Spleen (tissue), 11 donors: ENCODE measurements around the gene IMPA2. TPM values are rescaled to one million over a fixed set of nuclear protein-coding genes. Genes with fewer than 3 reads are reported as not detected.

Experiments used
- DNase-seq: peaks from one replicate; pipeline ENCODE4 v3.0.0-alpha.2; 2020
- H3K27ac ChIP-seq, 8 donors: fragments of 200-600 bp; sonication (generic) in 7 of 8; 1 replicate in 4 of 8; 2 replicates in 4 of 8; pipeline versions ENCODE4 v1.5.0 to v1.8.0; 2016 to 2021; ENCODE audit warnings: inconsistent platforms in 4 of 8, mild to moderate bottlenecking in 4 of 8, moderate library complexity in 1 of 8
- H3K27me3 ChIP-seq, 7 donors: fragments of 200-600 bp; sonication (generic) in 6 of 7; replicated peaks in 1 of 7; 1 replicate in 4 of 7; 2 replicates in 3 of 7; pipeline versions ENCODE4 v1.5.0 to v1.8.0; 2016 to 2021; ENCODE audit warnings: inconsistent platforms in 3 of 7, mild to moderate bottlenecking in 1 of 7
- H3K36me3 ChIP-seq, 6 donors: fragments of 200-600 bp; sonication (generic) in 5 of 6; 1 replicate in 4 of 6; 2 replicates in 2 of 6; pipeline versions ENCODE4 v1.5.0 to v1.8.0; 2016 to 2021; ENCODE audit warnings: inconsistent platforms in 2 of 6
- H3K4me1 ChIP-seq, 6 donors: fragments of 200-600 bp; sonication (generic) in 5 of 6; 1 replicate in 3 of 6; 2 replicates in 3 of 6; pipeline versions ENCODE4 v1.5.0 to v1.8.0; 2016 to 2021; ENCODE audit warnings: inconsistent platforms in 3 of 6
- H3K4me3 ChIP-seq, 8 donors: fragments of 200-600 bp; sonication (generic) in 7 of 8; 1 replicate in 4 of 8; 2 replicates in 4 of 8; pipeline versions ENCODE4 v1.5.0 to v1.8.0; 2016 to 2021; ENCODE audit warnings: inconsistent platforms in 4 of 8, mild to moderate bottlenecking in 4 of 8, moderate library complexity in 2 of 8
- H3K9me3 ChIP-seq, 8 donors: fragments of 200-600 bp; sonication (generic) in 7 of 8; 1 replicate in 4 of 8; 2 replicates in 4 of 8; pipeline versions ENCODE4 v1.5.0 to v1.8.0; 2016 to 2021; ENCODE audit warnings: inconsistent platforms in 4 of 8
- POLR2A ChIP-seq, 3 donors: fragments of 450-650 bp; IDR thresholded peaks; one replicate each; pipeline ENCODE4 v1.5.1; 2017; ENCODE audit warnings: antibody characterized with exemption in 3 of 3, mild to moderate bottlenecking in 1 of 3
- POLR2AphosphoS5 ChIP-seq, 3 donors: sonication (generic); formaldehyde crosslinking; IDR thresholded peaks; one replicate each; pipeline ENCODE4 v1.5.1; 2017; ENCODE audit warnings: antibody characterized with exemption in 3 of 3
- WGBS, 5 donors: extraction: QIAGEN DNeasy Blood & Tissue Kit in 3 of 5; methylation state at CpG; one replicate each; pipeline versions ENCODE4 v1.1.5 to v1.1.7; 2013 to 2018; 5-methylcytosine and 5-hydroxymethylcytosine counted together
- intact Hi-C: fragments of 100-400 bp; cut with DNase I; formaldehyde crosslinking; loops from one replicate; pipeline ENCODE4 v1.15.0; 2023; ENCODE audit warnings: low total_unique reads
- polyA plus RNA-seq, 3 donors: library from polyadenylated mRNA; stranded (reverse); fragments of 200-250 nt; gene quantifications; one replicate each; pipeline ENCODE4 v1.2.1, GENCODE V29; 2013
- total RNA-seq, 7 donors: library from RNA; depleted of rRNA in 3 of 7; stranded (reverse); fragments of >200 nt in 3 of 7; fragmentation: NEBNext Ultra II Directional in 4 of 7; extraction: Animal tissue kit (Norgen Biotek cat#: 25700) in 4 of 7; gene quantifications; one replicate each; pipeline versions ENCODE4 v1.1.0 to v1.2.1, GENCODE V29; 2016 to 2021
- TF ChIP-seq, protein P1 (sequence below), 11 experiments: fragments of 200-600 bp in 7 of 11; fragments of 450-650 bp in 4 of 11; sonication (generic) in 4 of 11; IDR thresholded peaks in 8 of 11; conservative IDR thresholded peaks in 3 of 11; 1 replicate in 7 of 11; 2 replicates in 4 of 11; pipeline versions ENCODE4 v1.4.0 to v1.8.0; 2016 to 2021; ENCODE audit warnings: antibody characterized with exemption in 11 of 11, inconsistent platforms in 4 of 11, mild to moderate bottlenecking in 1 of 11
- donor health status: healthy with polysubstance abuse.
- donor health status: DM: no; HTN: no; CAD: no; lungs with moderate emphysema.
- donor health status: DM: no; HTN: no; CAD: no.
- donor health status: Bipolar disorder and iron deficiency.
- donor health status: healthy.
- donor health status: DM: no; HTN: no; CAD: no.
- donor health status: DM: yes; HTN: yes; CAD: no.

IMPA2 gene
- total and polyA plus RNA-seq, 10 donors = 11.1 to 60.7 (median 32.9) TPM

DNA sequence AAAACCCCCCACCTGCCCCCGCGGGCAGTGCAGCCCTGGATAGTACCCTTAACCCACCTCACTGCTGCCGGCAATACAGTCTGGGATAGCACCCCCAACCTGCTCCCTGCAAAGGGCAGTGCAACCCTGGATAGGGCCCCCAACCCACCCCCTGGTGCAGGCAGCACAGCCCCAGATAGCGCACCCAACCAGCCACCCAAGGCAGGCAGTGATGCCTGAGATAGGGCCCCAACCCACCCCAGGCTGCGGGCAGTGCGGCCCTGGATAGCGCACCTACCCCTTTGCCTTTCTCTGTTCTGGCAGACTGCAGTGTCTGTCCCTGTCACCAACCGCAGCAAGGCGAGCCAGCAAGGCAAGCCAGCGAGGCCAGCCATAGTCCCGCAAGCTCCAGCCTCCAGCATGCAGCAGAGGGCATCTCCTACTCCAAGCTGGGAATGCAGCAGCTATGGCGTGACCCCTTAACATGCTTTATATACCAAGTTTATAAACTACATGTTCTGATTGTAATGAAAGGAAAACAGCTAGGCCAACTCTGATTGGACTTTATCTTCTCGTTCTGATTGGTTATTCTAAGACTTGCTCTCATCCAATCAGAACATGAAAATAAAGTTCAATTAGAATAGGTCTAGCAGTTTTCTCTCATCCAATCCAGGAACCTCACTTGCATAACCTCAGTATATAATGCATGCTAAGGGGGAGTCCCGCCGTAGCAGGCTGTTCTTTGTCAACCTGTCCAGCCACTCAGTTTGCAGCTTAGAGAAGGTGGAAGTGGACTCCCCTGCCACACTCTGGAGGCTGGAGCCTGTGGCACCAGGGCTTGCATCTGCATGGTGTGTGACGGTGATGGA is 78.3 kb downstream of the IMPA2 start:
- Histone ChIP-seq H3K36me3 (no peaks in the 10 kb centered on the region), H3K4me1 (no peaks in the 10 kb centered on the region), H3K9me3 (no peaks in the 10 kb centered on the region), H3K27ac (no peak overlapping the region), H3K27me3 (no peaks in the 10 kb centered on the region), H3K4me3 (no peak overlapping the region)
- TF ChIP-seq, protein P1, sequence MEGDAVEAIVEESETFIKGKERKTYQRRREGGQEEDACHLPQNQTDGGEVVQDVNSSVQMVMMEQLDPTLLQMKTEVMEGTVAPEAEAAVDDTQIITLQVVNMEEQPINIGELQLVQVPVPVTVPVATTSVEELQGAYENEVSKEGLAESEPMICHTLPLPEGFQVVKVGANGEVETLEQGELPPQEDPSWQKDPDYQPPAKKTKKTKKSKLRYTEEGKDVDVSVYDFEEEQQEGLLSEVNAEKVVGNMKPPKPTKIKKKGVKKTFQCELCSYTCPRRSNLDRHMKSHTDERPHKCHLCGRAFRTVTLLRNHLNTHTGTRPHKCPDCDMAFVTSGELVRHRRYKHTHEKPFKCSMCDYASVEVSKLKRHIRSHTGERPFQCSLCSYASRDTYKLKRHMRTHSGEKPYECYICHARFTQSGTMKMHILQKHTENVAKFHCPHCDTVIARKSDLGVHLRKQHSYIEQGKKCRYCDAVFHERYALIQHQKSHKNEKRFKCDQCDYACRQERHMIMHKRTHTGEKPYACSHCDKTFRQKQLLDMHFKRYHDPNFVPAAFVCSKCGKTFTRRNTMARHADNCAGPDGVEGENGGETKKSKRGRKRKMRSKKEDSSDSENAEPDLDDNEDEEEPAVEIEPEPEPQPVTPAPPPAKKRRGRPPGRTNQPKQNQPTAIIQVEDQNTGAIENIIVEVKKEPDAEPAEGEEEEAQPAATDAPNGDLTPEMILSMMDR (IDR thresholded peaks at IDR 0.05 in 8 of 11, conservative IDR thresholded peaks at IDR 0.05 in 3 of 11) = no peak
- TF ChIP-seq POLR2A (IDR thresholded peaks at IDR 0.05) (no peak), POLR2AphosphoS5 (IDR thresholded peaks at IDR 0.05) (no peak)
- 85 to 89% (median 87%) methylated on average over 15 to 16 of the region's 16 CpGs for WGBS, 5 donors
- no peak for DNase-seq
- intact Hi-C loops = no loop called here

GRCh38 chr18:12060182-12060870 is 79.0 kb downstream of the IMPA2 start:
- H3K27me3 ChIP-seq = no peaks in the 10 kb centered on the region
- WGBS, 5 donors = 76 to 95% (median 88%) methylated on average over 16 to 20 of the region's 20 CpGs
- H3K9me3 ChIP-seq = no peaks in the 10 kb centered on the region
- H3K4me3 ChIP-seq = no peak overlapping the region
- no peak overlapping the region for H3K27ac ChIP-seq
- no peaks in the 10 kb centered on the region for H3K36me3 ChIP-seq
- TF ChIP-seq, protein P1 (IDR thresholded peaks at IDR 0.05 in 8 of 11, conservative IDR thresholded peaks at IDR 0.05 in 3 of 11) = no peak
- TF ChIP-seq POLR2AphosphoS5 (IDR thresholded peaks at IDR 0.05) (no peak), POLR2A (IDR thresholded peaks at IDR 0.05) (no peak)
- H3K4me1 ChIP-seq = no peaks in the 10 kb centered on the region
- no peak for DNase-seq
- intact Hi-C loops = no loop called here

DNA sequence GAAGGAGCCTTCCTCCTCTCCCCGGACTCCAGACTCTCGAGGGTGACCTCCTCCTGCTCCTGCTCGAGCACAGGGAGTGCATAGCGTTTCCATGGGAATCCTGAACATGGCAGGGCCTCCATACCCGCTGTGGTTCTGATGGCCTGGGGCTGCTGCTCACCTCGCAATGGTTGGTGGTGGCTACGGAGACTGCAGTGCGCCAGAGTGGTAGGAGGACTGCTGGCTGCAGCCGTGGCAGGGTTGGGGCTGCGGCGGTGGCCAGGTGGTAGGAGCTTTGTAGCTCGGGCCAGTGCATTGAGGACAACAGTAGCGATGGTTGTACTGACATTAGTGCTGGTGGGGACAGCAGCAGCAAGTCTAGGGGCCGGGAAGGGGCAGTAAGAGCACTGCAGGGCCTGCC is 80.4 kb downstream of the IMPA2 start:
- no peak overlapping the region for H3K27ac ChIP-seq
- no peaks in the 10 kb centered on the region for H3K4me1 ChIP-seq
- H3K36me3 ChIP-seq = no peaks in the 10 kb centered on the region
- no peak for DNase-seq
- no peaks in the 10 kb centered on the region for H3K27me3 ChIP-seq
- TF ChIP-seq POLR2AphosphoS5 (IDR thresholded peaks at IDR 0.05) (no peak), POLR2A (IDR thresholded peaks at IDR 0.05) (no peak)
- TF ChIP-seq, protein P1 (IDR thresholded peaks at IDR 0.05 in 8 of 11, conservative IDR thresholded peaks at IDR 0.05 in 3 of 11) = no peak
- no peak overlapping the region for H3K4me3 ChIP-seq
- no peaks in the 10 kb centered on the region for H3K9me3 ChIP-seq
- intact Hi-C loops = no loop called here
- 80 to 89% (median 83%) methylated on average over 1 to 14 of the region's 14 CpGs for WGBS, 5 donors

- H3K27ac ChIP-seq = no peak overlapping the region
- H3K4me3 ChIP-seq = no peak overlapping the region
- WGBS, 5 donors = 64 to 93% (median 75%) methylated on average over 4 of the region's 4 CpGs
- H3K36me3 ChIP-seq = no peaks in the 10 kb centered on the region
- H3K9me3 ChIP-seq = no peaks in the 10 kb centered on the region
- TF ChIP-seq POLR2A (IDR thresholded peaks at IDR 0.05) = no peak
- TF ChIP-seq POLR2AphosphoS5 (IDR thresholded peaks at IDR 0.05) = no peak
- TF ChIP-seq, protein P1 (IDR thresholded peaks at IDR 0.05 in 8 of 11, conservative IDR thresholded peaks at IDR 0.05 in 3 of 11) = no peak
- H3K27me3 ChIP-seq = peaks cover 0 to 6% (median 0%) of the 10 kb centered on the region in 7 donors
- intact Hi-C loops = no loop called here
- no peaks in the 10 kb centered on the region for H3K4me1 ChIP-seq
- no peak for DNase-seq
These were observed 81.7 kb downstream of the IMPA2 start for GRCh38 chr18:12062974-12063373.
